HepG2 (cell line): Measurements from ENCODE around the gene C1orf50. TPM values are rescaled to one million over a fixed set of nuclear protein-coding genes. Genes with fewer than 3 reads are reported as not detected.
A peak's percentile ranks its signal among the peaks of the same experiment; 100 is the strongest.

Experiments used
- AGO2 ChIP-seq: fragments of 200-400 bp; formaldehyde crosslinking; optimal IDR thresholded peaks from 2 replicates; pipeline ENCODE3; 2017; ENCODE audit warnings: mild to moderate bottlenecking, low read depth, low read length, moderate library complexity
- GABPB1 ChIP-seq: IDR thresholded peaks from 2 replicates; pipeline ENCODE4 v1.6.1; 2016; ENCODE audit warnings: mild to moderate bottlenecking, missing genetic modification reagents, moderate library complexity, missing compliant biosample characterization
- IRF2 ChIP-seq: IDR thresholded peaks from 2 replicates; pipeline ENCODE4 v1.6.1; 2018; ENCODE audit warnings: missing genetic modification reagents, missing compliant biosample characterization
- JDP2 ChIP-seq: sonication (generic); formaldehyde crosslinking; IDR thresholded peaks from 2 replicates; pipeline ENCODE4 v1.8.1; 2022; ENCODE audit warnings: missing genetic modification reagents, borderline replicate concordance
- MAX ChIP-seq: IDR thresholded peaks from 2 replicates; pipeline ENCODE4 v1.6.1; 2012; ENCODE audit warnings: inconsistent platforms
- NRL ChIP-seq: sonication (generic); formaldehyde crosslinking; IDR thresholded peaks from 2 replicates; pipeline ENCODE4 v1.5.0; 2020; ENCODE audit warnings: missing genetic modification reagents, mild to moderate bottlenecking, moderate library complexity, borderline replicate concordance
- RARA ChIP-seq: IDR thresholded peaks from 2 replicates; pipeline ENCODE4 v1.6.1; 2016; ENCODE audit warnings: missing genetic modification reagents, missing compliant biosample characterization
- REL ChIP-seq: sonication (generic); formaldehyde crosslinking; conservative IDR thresholded peaks from 2 replicates; pipeline ENCODE4 v1.8.0; 2022; ENCODE audit warnings: mild to moderate bottlenecking, missing genetic modification reagents, moderate library complexity
- SAFB2 ChIP-seq: sonication (generic); formaldehyde crosslinking; IDR thresholded peaks from 2 replicates; pipeline ENCODE4 v1.5.1; 2020; ENCODE audit warnings: missing genetic modification reagents, low read depth, mild to moderate bottlenecking, borderline replicate concordance
- SNRNP70 ChIP-seq: fragments of 200-400 bp; formaldehyde crosslinking; IDR thresholded peaks from 2 replicates; pipeline ENCODE4 v1.6.1; 2017; ENCODE audit warnings: mild to moderate bottlenecking, low read depth, low read length, moderate library complexity
- ZBTB4 ChIP-seq: sonication (generic); formaldehyde crosslinking; IDR thresholded peaks from 2 replicates; pipeline ENCODE4 v1.4.0; 2020; ENCODE audit warnings: missing genetic modification reagents, mild to moderate bottlenecking, borderline replicate concordance
- ZKSCAN1 ChIP-seq: fragments of 150-350 bp; IDR thresholded peaks from 2 replicates; pipeline ENCODE4 v1.6.1; 2014; ENCODE audit warnings: low read length
- ZKSCAN5 ChIP-seq: sonication (generic); formaldehyde crosslinking; IDR thresholded peaks from 2 replicates; pipeline ENCODE4 v1.5.1; 2020; ENCODE audit warnings: mild to moderate bottlenecking, missing genetic modification reagents
- ZNF280D ChIP-seq: sonication (generic); formaldehyde crosslinking; IDR thresholded peaks from 2 replicates; pipeline ENCODE4 v1.5.1; 2020; ENCODE audit warnings: mild to moderate bottlenecking, missing genetic modification reagents
- ZNF468 ChIP-seq: sonication (generic); formaldehyde crosslinking; IDR thresholded peaks from 2 replicates; pipeline ENCODE4 v1.8.0; 2022; ENCODE audit warnings: mild to moderate bottlenecking, moderate library complexity, missing genetic modification reagents
- ZNF503 ChIP-seq: sonication (generic); formaldehyde crosslinking; IDR thresholded peaks from 2 replicates; pipeline ENCODE4 v1.4.0; 2020; ENCODE audit warnings: missing genetic modification reagents
- ZNF552 ChIP-seq: sonication (generic); formaldehyde crosslinking; IDR thresholded peaks from 2 replicates; pipeline ENCODE4 v1.9.0; 2022; ENCODE audit warnings: missing genetic modification reagents, mild to moderate bottlenecking, borderline replicate concordance
- ZNF619 ChIP-seq: sonication (generic); formaldehyde crosslinking; IDR thresholded peaks from 2 replicates; pipeline ENCODE4 v1.4.0; 2020; ENCODE audit warnings: mild to moderate bottlenecking, missing genetic modification reagents
- ZNF777 ChIP-seq: sonication (generic); formaldehyde crosslinking; IDR thresholded peaks from 2 replicates; pipeline ENCODE4 v1.4.0; 2020; ENCODE audit warnings: missing genetic modification reagents
- ZNF891 ChIP-seq: sonication (generic); formaldehyde crosslinking; IDR thresholded peaks from 2 replicates; pipeline ENCODE4 v1.5.0; 2020; ENCODE audit warnings: mild to moderate bottlenecking, missing genetic modification reagents
- polyA plus RNA-seq, 8 experiments: library from polyadenylated mRNA; depleted of rRNA in 3 of 8; stranded (reverse) in 7 of 8; unstranded in 1 of 8; fragments of >200 nt; fragmentation: Illumina TruSeq in 4 of 8; extraction: Trizol in 4 of 8; gene quantifications; 2 replicates each; pipeline versions ENCODE4 v1.2.1 to v1.2.3, GENCODE V29; 2011 to 2016; ENCODE audit warnings: low read depth in 4 of 8, missing spikeins in 1 of 8, mixed read lengths in 1 of 8; ENCODE audit not compliant: insufficient read depth in 1 of 8
- total RNA-seq, 5 experiments: library from RNA; depleted of rRNA; stranded (reverse); fragments of >200 nt; fragmentation: Illumina TruSeq; extraction: Trizol; gene quantifications; 2 replicates each; pipeline ENCODE4 v1.2.3, GENCODE V29; 2016; ENCODE audit warnings: low read depth in 1 of 5
- TF ChIP-seq, protein P1 (sequence below): sonication (generic); formaldehyde crosslinking; IDR thresholded peaks from 2 replicates; pipeline ENCODE4 v1.4.0; 2020; ENCODE audit warnings: mild to moderate bottlenecking, low read depth, missing genetic modification reagents

C1orf50 gene
- total and polyA plus RNA-seq, 2 of the 13 experiments (the other 11 are each of a cell fraction or from before 2014, with no cell fraction given) = 4.3 to 4.8 TPM

DNA sequence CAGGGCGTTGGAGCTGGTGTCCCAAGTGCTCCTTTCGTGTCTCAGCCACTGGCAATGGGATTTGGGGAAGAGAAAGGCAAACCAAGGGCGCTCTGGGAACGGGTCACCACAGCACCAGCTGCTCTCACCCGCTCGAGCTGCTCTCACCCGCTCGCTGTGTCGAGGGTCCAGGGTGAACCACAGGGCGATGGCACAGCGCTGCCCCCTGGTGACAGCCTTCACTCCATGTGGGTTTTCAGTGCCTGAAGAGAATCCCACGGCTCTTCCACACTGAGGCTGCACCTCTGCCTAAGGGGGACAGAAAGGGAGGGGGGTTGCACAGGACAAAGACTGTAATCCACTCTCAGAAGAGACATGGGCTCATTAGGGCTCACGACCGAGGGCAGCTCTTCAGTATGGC is 19.9 kb upstream of the C1orf50 start (continued):
- no peak for TF ChIP-seq SAFB2
- TF ChIP-seq IRF2 (CRISPR knock-in tag) = no peak
- TF ChIP-seq MAX = no peak
- TF ChIP-seq JDP2 = no peak
- no peak for TF ChIP-seq REL
- TF ChIP-seq AGO2 = no peak
- TF ChIP-seq ZBTB4 (CRISPR knock-in tag) = peak; percentile 49; the same call in 1 of the 2 replicates
- TF ChIP-seq ZNF280D (CRISPR knock-in tag) = no peak
- TF ChIP-seq NRL (CRISPR knock-in tag) = peak; percentile 56; the same call in 1 of the 2 replicates
- no peak for TF ChIP-seq ZNF503
- TF ChIP-seq ZKSCAN1 = no peak
- TF ChIP-seq ZNF552 (CRISPR knock-in tag) = no peak
- TF ChIP-seq ZKSCAN5 = no peak
- TF ChIP-seq SNRNP70 = no peak
- no peak for TF ChIP-seq ZNF777 (CRISPR knock-in tag)
- TF ChIP-seq ZNF468 (CRISPR knock-in tag) = no peak
- 0 out of 2 replicates have a peak, but pooled peaks have one; percentile 9 for TF ChIP-seq ZNF891
- TF ChIP-seq GABPB1 (CRISPR knock-in tag) = 0 out of 2 replicates have a peak, but pooled peaks have one; percentile 26
- TF ChIP-seq ZNF619 = no peak
- TF ChIP-seq RARA (CRISPR knock-in tag) = no peak
- TF ChIP-seq, protein P1, sequence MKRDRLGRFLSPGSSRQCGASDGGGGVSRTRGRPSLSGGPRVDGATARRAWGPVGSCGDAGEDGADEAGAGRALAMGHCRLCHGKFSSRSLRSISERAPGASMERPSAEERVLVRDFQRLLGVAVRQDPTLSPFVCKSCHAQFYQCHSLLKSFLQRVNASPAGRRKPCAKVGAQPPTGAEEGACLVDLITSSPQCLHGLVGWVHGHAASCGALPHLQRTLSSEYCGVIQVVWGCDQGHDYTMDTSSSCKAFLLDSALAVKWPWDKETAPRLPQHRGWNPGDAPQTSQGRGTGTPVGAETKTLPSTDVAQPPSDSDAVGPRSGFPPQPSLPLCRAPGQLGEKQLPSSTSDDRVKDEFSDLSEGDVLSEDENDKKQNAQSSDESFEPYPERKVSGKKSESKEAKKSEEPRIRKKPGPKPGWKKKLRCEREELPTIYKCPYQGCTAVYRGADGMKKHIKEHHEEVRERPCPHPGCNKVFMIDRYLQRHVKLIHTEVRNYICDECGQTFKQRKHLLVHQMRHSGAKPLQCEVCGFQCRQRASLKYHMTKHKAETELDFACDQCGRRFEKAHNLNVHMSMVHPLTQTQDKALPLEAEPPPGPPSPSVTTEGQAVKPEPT = no peak
